CD4-positive, alpha-beta T cell (primary cell): ENCODE measurements around the gene NDUFV3. TPM values are rescaled to one million over a fixed set of nuclear protein-coding genes. Genes with fewer than 3 reads are reported as not detected.

ENCODE experiments used
- ATAC-seq: fragments of 200-7000 bp; cut with Tn5 transposase; one replicate; pipeline ENCODE4 v1.10.0; 2022; ENCODE audit warnings: mild to moderate bottlenecking; ENCODE audit not compliant: poor library complexity
- CTCF ChIA-PET: fragments of 350-600 bp; sonication (Branson Sonifier 250); formaldehyde crosslinking; loops from one replicate; lab custom pipeline; 2021; ENCODE audit warnings: antibody characterized with exemption, inconsistent platforms; lab: Charles Lee
- POLR2A ChIA-PET: fragments of 350-600 bp; sonication (Branson Sonifier 250); formaldehyde crosslinking; loops from one replicate; lab custom pipeline; 2021; ENCODE audit warnings: antibody characterized with exemption, inconsistent platforms; lab: Charles Lee
- DNase-seq, 14 experiments: peaks; one replicate each; pipeline ENCODE4 v3.0.0-alpha.2; 2013 to 2020; ENCODE audit warnings: mixed read lengths in 2 of 14
- H3K27ac ChIP-seq, 2 donors: one replicate each; pipeline versions ENCODE4 v1.5.1 to v1.7.0; 2013; ENCODE audit warnings: low read length in 2 of 2, low read depth in 1 of 2, mild to moderate bottlenecking in 1 of 2
- H3K27me3 ChIP-seq, 2 experiments: 1 replicate in 1 of 2; 2 replicates in 1 of 2; pipeline versions ENCODE4 v1.6.1 to v1.7.0; 2013; ENCODE audit warnings: low read length in 2 of 2, control low read depth in 1 of 2, mild to moderate bottlenecking in 1 of 2, moderate library complexity in 1 of 2; ENCODE audit not compliant: insufficient read depth in 2 of 2, control insufficient read depth in 1 of 2
- H3K36me3 ChIP-seq: one replicate; pipeline ENCODE4 v1.6.1; 2013; ENCODE audit warnings: low read length, control low read depth; ENCODE audit not compliant: insufficient read depth
- H3K4me1 ChIP-seq: one replicate; pipeline ENCODE4 v1.6.1; 2013; ENCODE audit warnings: low read length, control low read depth; ENCODE audit not compliant: insufficient read depth
- H3K4me3 ChIP-seq: one replicate; pipeline ENCODE4 v1.5.1; 2013; ENCODE audit warnings: mild to moderate bottlenecking, low read length, moderate library complexity
- H3K9me3 ChIP-seq, 2 experiments: 1 replicate in 1 of 2; 2 replicates in 1 of 2; pipeline versions ENCODE4 v1.6.1 to v1.7.0; 2013; ENCODE audit warnings: low read length in 2 of 2, mild to moderate bottlenecking in 2 of 2, control low read depth in 1 of 2, moderate library complexity in 1 of 2; ENCODE audit not compliant: control insufficient read depth in 1 of 2, insufficient read depth in 1 of 2
- H3K27ac Mint-ChIP-seq: one replicate; pipeline ENCODE4 v1.8.0; 2020; ENCODE audit warnings: mixed read lengths
- H3K27me3 Mint-ChIP-seq: one replicate; pipeline ENCODE4 v1.8.0; 2021; ENCODE audit warnings: mixed read lengths
- H3K36me3 Mint-ChIP-seq: one replicate; pipeline ENCODE4 v1.8.0; 2021; ENCODE audit warnings: low read depth, mixed read lengths
- H3K4me1 Mint-ChIP-seq: one replicate; pipeline ENCODE4 v1.8.0; 2021; ENCODE audit warnings: low read depth, mixed read lengths
- H3K4me3 Mint-ChIP-seq: one replicate; pipeline ENCODE4 v1.8.0; 2020; ENCODE audit warnings: mild to moderate bottlenecking, mixed read lengths
- H3K9me3 Mint-ChIP-seq: one replicate; pipeline ENCODE4 v1.8.0; 2020; ENCODE audit warnings: mixed read lengths
- CTCF ChIP-seq: fragments of 200-600 bp; IDR thresholded peaks from one replicate; pipeline ENCODE4 v1.8.0; 2022; ENCODE audit warnings: antibody characterized with exemption, mild to moderate bottlenecking
- intact Hi-C, 2 experiments: fragments of 100-400 bp; cut with DNase I in 1 of 2; cut with micrococcal nuclease in 1 of 2; formaldehyde crosslinking; loops; one replicate each; pipeline versions ENCODE4 v1.15.1 to v1.9.0; 2023 to 2025; cut with DNase I, micrococcal nuclease
- total RNA-seq, 174 experiments: library from RNA in 2 of 174; stranded (reverse) in 2 of 174; gene quantifications; one replicate each; pipeline ENCODE4 v1.2.3 and lab custom pipeline; 2021 to 2026

NDUFV3 gene
- total RNA-seq, 2 experiments from 2014 or later: 15.3 to 15.8 TPM

GRCh38 chr21:42854246-42855010, 38.7 kb upstream of the NDUFV3 start:
- H3K4me1 Mint-ChIP-seq: no peaks in the 10 kb centered on the region
- no peak for DNase-seq
- H3K9me3 Mint-ChIP-seq: no peaks in the 10 kb centered on the region
- ChIA-PET POLR2A (no interaction called here), CTCF (no interaction called here)
- no peaks in the 10 kb centered on the region for H3K27me3 ChIP-seq
- H3K36me3 Mint-ChIP-seq: peaks cover 81% of the 10 kb centered on the region
- H3K27me3 Mint-ChIP-seq: no peaks in the 10 kb centered on the region
- H3K9me3 ChIP-seq: no peaks in the 10 kb centered on the region
- intact Hi-C loops: no loop called here
- no peak for ATAC-seq
- no peak overlapping the region for H3K27ac Mint-ChIP-seq
- no peaks in the 10 kb centered on the region for H3K4me1 ChIP-seq
- no peak overlapping the region for H3K4me3 Mint-ChIP-seq
- H3K4me3 ChIP-seq: no peak overlapping the region
- no peak overlapping the region for H3K27ac ChIP-seq
- TF ChIP-seq CTCF: no peak
- H3K36me3 ChIP-seq: peaks cover 88% of the 10 kb centered on the region

GRCh38 chr21:42855171-42855936, 37.8 kb upstream of the NDUFV3 start:
- Histone ChIP-seq H3K4me3 (no peak overlapping the region), H3K36me3 (peaks cover 88% of the 10 kb centered on the region), H3K27ac (no peak overlapping the region), H3K4me1 (no peaks in the 10 kb centered on the region), H3K27me3 (no peaks in the 10 kb centered on the region), H3K9me3 (no peaks in the 10 kb centered on the region)
- H3K4me1 Mint-ChIP-seq: no peaks in the 10 kb centered on the region
- intact Hi-C loops: no loop called here
- no peak overlapping the region for H3K4me3 Mint-ChIP-seq
- POLR2A ChIA-PET: no interaction called here
- no peak for TF ChIP-seq CTCF
- DNase-seq: no peak
- H3K27ac Mint-ChIP-seq: no peak overlapping the region
- peaks cover 74% of the 10 kb centered on the region for H3K36me3 Mint-ChIP-seq
- CTCF ChIA-PET: no interaction called here
- ATAC-seq: no peak
- no peaks in the 10 kb centered on the region for H3K27me3 Mint-ChIP-seq
- no peaks in the 10 kb centered on the region for H3K9me3 Mint-ChIP-seq

GRCh38 chr21:42855937-42856335, 37.2 kb upstream of the NDUFV3 start:
- H3K27ac ChIP-seq: no peak overlapping the region
- ATAC-seq: no peak
- intact Hi-C loops: no loop called here
- H3K4me3 ChIP-seq: no peak overlapping the region
- H3K36me3 Mint-ChIP-seq: peaks cover 74% of the 10 kb centered on the region
- H3K27me3 Mint-ChIP-seq: no peaks in the 10 kb centered on the region
- TF ChIP-seq CTCF: no peak
- no peak for DNase-seq
- POLR2A ChIA-PET: no interaction called here
- no peaks in the 10 kb centered on the region for H3K9me3 ChIP-seq
- peaks cover 87% of the 10 kb centered on the region for H3K36me3 ChIP-seq
- no peaks in the 10 kb centered on the region for H3K4me1 Mint-ChIP-seq
- CTCF ChIA-PET: no interaction called here
- H3K9me3 Mint-ChIP-seq: no peaks in the 10 kb centered on the region
- no peaks in the 10 kb centered on the region for H3K4me1 ChIP-seq
- no peak overlapping the region for H3K27ac Mint-ChIP-seq
- H3K27me3 ChIP-seq: no peaks in the 10 kb centered on the region
- no peak overlapping the region for H3K4me3 Mint-ChIP-seq
